ENCODE measurements around the gene LDB2. TPM values are rescaled to one million over a fixed set of nuclear protein-coding genes. Genes with fewer than 3 reads are reported as not detected.

The LDB2 gene
- total RNA-seq, 1 donor from 2014 or later: 3.1 TPM

DNA sequence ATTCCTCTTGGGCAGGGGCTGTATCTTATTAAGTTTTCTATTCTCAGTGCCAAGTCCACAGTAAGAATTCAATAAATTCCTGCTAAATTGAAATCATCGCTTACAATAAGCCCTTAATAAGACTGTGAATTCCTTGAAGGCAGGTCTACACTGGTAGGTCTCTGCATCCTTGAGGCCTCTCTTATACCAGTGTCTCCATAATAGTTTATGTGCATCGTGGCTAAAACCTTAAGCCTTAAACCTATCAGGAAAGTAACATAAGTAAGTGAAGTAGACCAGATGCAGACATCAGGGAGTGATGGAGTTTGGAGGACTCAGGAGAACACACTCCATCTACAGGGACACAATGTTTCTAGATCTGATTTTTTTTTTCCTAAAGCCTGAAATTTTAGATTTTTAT lies 240.3 kb downstream of the LDB2 start:
- H3K9me3 Mint-ChIP-seq (ENCODE audit: unreplicated experiment): no peaks in the 10 kb centered on the region
- TF ChIP-seq CTCF (IDR thresholded peaks at IDR 0.05; ENCODE audit: partially characterized antibody, unreplicated experiment): no peak
- no peak overlapping the region for H3K27ac Mint-ChIP-seq (ENCODE audit: unreplicated experiment)
- H3K36me3 Mint-ChIP-seq (ENCODE audit: unreplicated experiment): no peaks in the 10 kb centered on the region
- H3K4me1 Mint-ChIP-seq (ENCODE audit: low read depth, unreplicated experiment): no peaks in the 10 kb centered on the region
- H3K27me3 Mint-ChIP-seq (ENCODE audit: unreplicated experiment): no peaks in the 10 kb centered on the region
- DNase-seq: no peak
- no peak overlapping the region for H3K4me3 Mint-ChIP-seq (ENCODE audit: unreplicated experiment)

DNA sequence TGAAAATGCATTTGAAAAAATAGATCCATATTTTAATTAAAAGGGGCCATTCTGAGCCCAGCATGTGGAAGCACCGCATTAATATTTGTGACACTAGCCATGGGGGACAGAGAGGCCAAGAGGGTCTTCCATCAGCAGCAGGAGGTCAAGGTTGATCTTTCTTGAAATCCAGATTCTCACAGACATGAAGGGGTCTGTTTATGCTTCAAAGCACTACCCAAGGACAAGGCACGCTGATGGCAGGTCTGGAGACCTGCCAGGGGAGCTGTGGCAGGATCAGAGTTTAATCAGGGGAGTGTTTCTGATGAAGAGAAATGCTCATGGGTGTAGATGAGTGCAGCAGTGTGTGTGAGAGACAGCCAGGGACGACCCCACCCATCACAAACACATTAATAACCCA lies 243.3 kb downstream of the LDB2 start:
- Mint-ChIP-seq H3K27me3 (ENCODE audit: unreplicated experiment) (no peaks in the 10 kb centered on the region), H3K4me3 (ENCODE audit: unreplicated experiment) (no peak overlapping the region), H3K9me3 (ENCODE audit: unreplicated experiment) (no peaks in the 10 kb centered on the region), H3K36me3 (ENCODE audit: unreplicated experiment) (no peaks in the 10 kb centered on the region), H3K4me1 (ENCODE audit: low read depth, unreplicated experiment) (no peaks in the 10 kb centered on the region), H3K27ac (ENCODE audit: unreplicated experiment) (no peak overlapping the region)
- no peak for DNase-seq
- no peak for TF ChIP-seq CTCF (IDR thresholded peaks at IDR 0.05; ENCODE audit: partially characterized antibody, unreplicated experiment)

- Mint-ChIP-seq H3K36me3 (ENCODE audit: unreplicated experiment) (no peaks in the 10 kb centered on the region), H3K4me1 (ENCODE audit: low read depth, unreplicated experiment) (no peaks in the 10 kb centered on the region), H3K4me3 (ENCODE audit: unreplicated experiment) (no peak overlapping the region), H3K27me3 (ENCODE audit: unreplicated experiment) (no peaks in the 10 kb centered on the region), H3K9me3 (ENCODE audit: unreplicated experiment) (no peaks in the 10 kb centered on the region), H3K27ac (ENCODE audit: unreplicated experiment) (no peak overlapping the region)
- DNase-seq: no peak
- TF ChIP-seq CTCF (IDR thresholded peaks at IDR 0.05; ENCODE audit: partially characterized antibody, unreplicated experiment): no peak
Measured at GRCh38 chr4:16652732-16653305, 245.6 kb downstream of the LDB2 start.

- H3K9me3 Mint-ChIP-seq (ENCODE audit: unreplicated experiment): no peaks in the 10 kb centered on the region
- H3K27me3 Mint-ChIP-seq (ENCODE audit: unreplicated experiment): no peaks in the 10 kb centered on the region
- no peaks in the 10 kb centered on the region for H3K36me3 Mint-ChIP-seq (ENCODE audit: unreplicated experiment)
- no peak for TF ChIP-seq CTCF (IDR thresholded peaks at IDR 0.05; ENCODE audit: partially characterized antibody, unreplicated experiment)
- H3K27ac Mint-ChIP-seq (ENCODE audit: unreplicated experiment): no peak overlapping the region
- H3K4me3 Mint-ChIP-seq (ENCODE audit: unreplicated experiment): no peak overlapping the region
- no peaks in the 10 kb centered on the region for H3K4me1 Mint-ChIP-seq (ENCODE audit: low read depth, unreplicated experiment)
- DNase-seq: no peak
Measured at GRCh38 chr4:16646459-16646858, 252.0 kb downstream of the LDB2 start.

- peaks cover 5% of the 10 kb centered on the region for H3K9me3 Mint-ChIP-seq (ENCODE audit: unreplicated experiment)
- TF ChIP-seq CTCF (IDR thresholded peaks at IDR 0.05; ENCODE audit: partially characterized antibody, unreplicated experiment): no peak
- no peak overlapping the region for H3K4me3 Mint-ChIP-seq (ENCODE audit: unreplicated experiment)
- H3K4me1 Mint-ChIP-seq (ENCODE audit: low read depth, unreplicated experiment): peaks cover 6% of the 10 kb centered on the region
- H3K36me3 Mint-ChIP-seq (ENCODE audit: unreplicated experiment): no peaks in the 10 kb centered on the region
- no peaks in the 10 kb centered on the region for H3K27me3 Mint-ChIP-seq (ENCODE audit: unreplicated experiment)
- no peak for DNase-seq
- H3K27ac Mint-ChIP-seq (ENCODE audit: unreplicated experiment): no peak overlapping the region
Measured at GRCh38 chr4:16643893-16644292, 254.6 kb downstream of the LDB2 start.

Data from glutamatergic neuron (in vitro differentiated cells).